Prostate gland (tissue), 2 donors: ENCODE measurements around the gene PRAMEF12. TPM values are rescaled to one million over a fixed set of nuclear protein-coding genes. Genes with fewer than 3 reads are reported as not detected.
"Not testable (repeated sequence)": the region's sequence is repeated elsewhere in the genome, so short reads cannot be mapped to it uniquely, and the experiment has no call there.

ENCODE experiments used
- DNase-seq: peaks from one replicate; pipeline ENCODE4 v3.0.0-alpha.2; 2019; ENCODE audit warnings: low spot score
- H3K27ac ChIP-seq, 2 donors: fragments of 200-600 bp; sonication (generic); 2 replicates each; pipeline ENCODE4 v1.5.1; 2017 to 2019
- H3K27me3 ChIP-seq: fragments of 200-600 bp; sonication (generic); replicated peaks from 2 replicates; pipeline ENCODE4 v1.5.1; 2019; ENCODE audit not compliant: insufficient read depth
- H3K36me3 ChIP-seq, 2 donors: fragments of 200-600 bp; sonication (generic); 1 replicate in 1 of 2; 2 replicates in 1 of 2; pipeline versions ENCODE4 v1.5.1 to v1.8.1; 2017 to 2019
- H3K4me1 ChIP-seq: fragments of 200-600 bp; sonication (generic); replicated peaks from 2 replicates; pipeline ENCODE4 v1.5.1; 2019
- H3K4me3 ChIP-seq, 2 donors: fragments of 200-600 bp; sonication (generic); 2 replicates each; pipeline ENCODE4 v1.5.1; 2017 to 2019
- H3K9me3 ChIP-seq: fragments of 200-600 bp; sonication (generic); 2 replicates; pipeline ENCODE4 v1.5.1; 2017
- CTCF ChIP-seq, 4 experiments: fragments of 200-600 bp in 2 of 4; fragments of 450-650 bp in 2 of 4; sonication (generic) in 2 of 4; IDR thresholded peaks; 1 replicate in 3 of 4; 2 replicates in 1 of 4; pipeline ENCODE4 v1.5.1; 2016 to 2019; ENCODE audit warnings: antibody characterized with exemption in 4 of 4, mild to moderate bottlenecking in 2 of 4, moderate library complexity in 2 of 4
- POLR2A ChIP-seq: fragments of 450-650 bp; IDR thresholded peaks from one replicate; pipeline ENCODE4 v1.6.1; 2016; ENCODE audit warnings: antibody characterized with exemption, mild to moderate bottlenecking
- POLR2AphosphoS5 ChIP-seq: sonication (generic); formaldehyde crosslinking; IDR thresholded peaks from one replicate; pipeline ENCODE4 v1.6.1; 2017; ENCODE audit warnings: antibody characterized with exemption
- WGBS: methylation state at CpG from one replicate; pipeline ENCODE4 v1.1.5; 2018; 5-methylcytosine and 5-hydroxymethylcytosine counted together
- intact Hi-C: fragments of 100-400 bp; cut with DNase I; formaldehyde crosslinking; loops from one replicate; pipeline ENCODE4 v1.14.2; 2022
- total RNA-seq, 2 donors: library from RNA; depleted of rRNA; stranded (reverse); fragments of >200 nt; gene quantifications; one replicate each; pipeline ENCODE4 v1.1.0, GENCODE V29; 2016

Gene PRAMEF12
- not detected for total RNA-seq

- Histone ChIP-seq H3K4me3 (no peak within 1 kb of the TSS), H3K9me3 (no peaks in the 10 kb centered on the region), H3K36me3 (no peaks in the 10 kb centered on the region), H3K27ac (no peak within 1 kb of the TSS), H3K4me1 (no peaks in the 10 kb centered on the region), H3K27me3 (peaks cover 3% of the 10 kb centered on the region)
- no peak for DNase-seq
- no peak for TF ChIP-seq POLR2A
- TF ChIP-seq CTCF (IDR thresholded peaks at IDR 0.05), result no peak
- no peak for TF ChIP-seq POLR2AphosphoS5
- intact Hi-C loops, result no loop called here
- 91% methylated on average over 5 of the region's 5 CpGs for WGBS
These were observed at the start of gene PRAMEF12 for GRCh38 chr1:12773438-12773837. Gene PRAMEF12 (plus strand): TSS chr1:12773738. CDS start chr1:12774868, 1,130 bp downstream.

- intact Hi-C loops, result no loop called here
- TF ChIP-seq POLR2AphosphoS5 (no peak), POLR2A (no peak), CTCF (IDR thresholded peaks at IDR 0.05) (no peak)
These were observed 45.1 kb upstream of the PRAMEF12 start for GRCh38 chr1:12728391-12728790.

GRCh38 chr1:12730156-12730555 lies 43.4 kb upstream of the PRAMEF12 start:
- H3K4me1 ChIP-seq, result no peaks in the 10 kb centered on the region
- no peak for TF ChIP-seq POLR2A
- no peak for TF ChIP-seq POLR2AphosphoS5
- TF ChIP-seq CTCF (IDR thresholded peaks at IDR 0.05), result no peak
- H3K27ac ChIP-seq, result no peak overlapping the region
- intact Hi-C loops, result no loop called here
- H3K9me3 ChIP-seq, result no peaks in the 10 kb centered on the region
- H3K36me3 ChIP-seq, result no peaks in the 10 kb centered on the region
- no peaks in the 10 kb centered on the region for H3K27me3 ChIP-seq
- WGBS, result 82% methylated on average over 1 of the region's 1 CpG
- H3K4me3 ChIP-seq, result no peak overlapping the region
- DNase-seq, result no peak

More at GRCh38 chr1:12728391-12728790, 45.1 kb upstream of the PRAMEF12 start:
- no peaks in the 10 kb centered on the region for H3K4me1 ChIP-seq
- 76% methylated on average over 2 of the region's 2 CpGs for WGBS
- no peak for DNase-seq
- H3K9me3 ChIP-seq, result no peaks in the 10 kb centered on the region
- H3K36me3 ChIP-seq, result no peaks in the 10 kb centered on the region
- no peak overlapping the region for H3K27ac ChIP-seq
- H3K4me3 ChIP-seq, result no peak overlapping the region
- no peaks in the 10 kb centered on the region for H3K27me3 ChIP-seq

- H3K4me3 ChIP-seq, H3K4me1 ChIP-seq, DNase-seq, H3K27ac ChIP-seq, H3K27me3 ChIP-seq, intact Hi-C loops, H3K9me3 ChIP-seq, H3K36me3 ChIP-seq: not testable (repeated sequence)
- 89% methylated on average over 2 of the region's 2 CpGs for WGBS
These were observed 42.5 kb upstream of the PRAMEF12 start for GRCh38 chr1:12731084-12731483.

GRCh38 chr1:12734651-12735050 lies 38.9 kb upstream of the PRAMEF12 start:
- intact Hi-C loops, result no loop called here
- H3K9me3 ChIP-seq, result no peaks in the 10 kb centered on the region
- TF ChIP-seq POLR2A (no peak), POLR2AphosphoS5 (no peak), CTCF (IDR thresholded peaks at IDR 0.05) (no peak)
- H3K27me3 ChIP-seq, result no peaks in the 10 kb centered on the region
- 21% methylated on average over 3 of the region's 3 CpGs for WGBS
- no peaks in the 10 kb centered on the region for H3K4me1 ChIP-seq
- H3K36me3 ChIP-seq, result no peaks in the 10 kb centered on the region
- DNase-seq, result no peak
- no peak overlapping the region for H3K4me3 ChIP-seq
- no peak overlapping the region for H3K27ac ChIP-seq
